HTERT RPE-1 (cell line): ENCODE results near the gene PHACTR1.
"Not testable (repeated sequence)": the region's sequence is repeated elsewhere in the genome, so short reads cannot be mapped to it uniquely, and the experiment has no call there.

Source experiments
- in situ Hi-C: fragments of 300-500 bp; cut with MboI; formaldehyde crosslinking; loops from 4 replicates; pipeline ENCODE4 v1.14.3; 2020; ENCODE audit warnings: low sequenced_read_pairs

PHACTR1 gene

DNA sequence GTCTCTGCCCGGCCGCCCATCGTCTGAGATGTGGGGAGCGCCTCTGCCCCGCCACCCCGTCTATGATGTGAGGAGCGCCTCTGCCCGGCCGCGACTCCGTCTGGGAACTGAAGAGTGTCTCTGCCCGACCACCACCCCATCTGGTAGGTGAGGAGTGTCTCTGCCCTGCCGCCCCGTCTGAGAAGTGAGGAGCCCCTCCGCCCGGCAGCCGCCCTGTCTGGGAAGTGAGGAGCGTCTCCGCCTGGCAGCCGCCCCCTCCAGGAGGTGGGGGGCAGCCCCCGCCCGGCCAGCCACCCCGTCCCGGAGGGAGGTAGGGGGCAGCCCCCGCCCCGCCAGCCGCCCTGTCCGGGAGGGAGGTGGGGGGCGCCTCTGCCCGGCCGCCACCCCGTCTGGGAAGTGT, 417.3 kb downstream of the PHACTR1 start:
- in situ Hi-C loops, result not testable (repeated sequence)

DNA sequence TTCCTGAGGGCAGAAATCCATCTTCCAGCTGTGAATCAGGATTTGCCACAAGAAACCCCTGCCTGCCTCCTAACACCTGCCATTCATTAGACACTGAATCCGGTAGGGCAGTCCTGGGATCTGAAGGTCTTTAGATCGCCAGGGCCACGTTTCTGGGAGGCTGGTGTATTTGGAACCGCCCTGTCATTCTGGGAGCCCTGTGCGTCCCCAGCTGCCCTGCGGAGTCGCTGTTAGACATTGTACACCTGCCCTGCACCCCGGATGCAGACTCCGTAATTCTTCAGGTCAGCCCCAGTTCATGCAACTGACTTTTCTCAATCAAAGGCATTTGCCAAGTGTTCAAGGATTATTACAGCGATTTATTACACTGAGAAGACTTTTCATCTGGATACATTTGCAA, 418.6 kb downstream of the PHACTR1 start:
- in situ Hi-C loops, result no loop called here

DNA sequence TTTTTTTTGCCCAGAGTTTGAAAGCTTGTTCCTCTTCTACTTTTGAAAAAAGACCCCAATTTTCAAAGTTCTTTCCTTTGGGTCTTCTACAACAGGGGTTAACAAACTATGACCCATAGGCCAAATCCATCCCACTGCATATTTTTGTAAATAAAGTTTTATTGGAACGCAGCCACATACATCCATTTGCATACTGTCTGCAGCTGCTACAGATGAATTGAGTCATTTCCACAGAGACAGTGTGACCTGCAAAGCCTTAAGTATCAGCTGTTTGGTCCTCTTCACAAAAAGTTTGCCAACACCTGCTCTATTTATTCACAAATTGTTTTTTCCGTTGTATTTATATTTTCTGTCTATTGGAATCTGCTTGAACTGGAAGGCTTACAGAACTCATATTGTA, 422.6 kb downstream of the PHACTR1 start:
- in situ Hi-C loops, result no loop called here

DNA sequence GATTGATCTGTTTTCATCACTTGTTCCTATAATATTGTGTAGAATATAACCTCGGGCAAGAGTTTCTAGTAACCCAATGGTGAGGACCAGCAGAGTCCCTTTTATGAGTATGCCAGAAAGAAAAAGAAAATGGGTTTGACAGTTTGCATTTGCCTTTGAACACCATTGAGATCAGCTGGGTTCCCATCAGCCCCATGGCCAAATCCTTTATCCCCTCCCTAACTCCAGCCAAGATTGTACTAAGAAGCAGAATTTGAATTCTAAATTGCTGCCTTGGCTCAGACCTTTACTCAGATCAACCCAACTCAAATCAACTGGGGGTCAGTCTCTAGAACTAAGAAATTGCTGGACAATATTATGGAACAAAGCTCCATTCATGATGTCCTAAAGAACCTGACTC, 424.4 kb downstream of the PHACTR1 start:
- in situ Hi-C loops, result no loop called here

DNA sequence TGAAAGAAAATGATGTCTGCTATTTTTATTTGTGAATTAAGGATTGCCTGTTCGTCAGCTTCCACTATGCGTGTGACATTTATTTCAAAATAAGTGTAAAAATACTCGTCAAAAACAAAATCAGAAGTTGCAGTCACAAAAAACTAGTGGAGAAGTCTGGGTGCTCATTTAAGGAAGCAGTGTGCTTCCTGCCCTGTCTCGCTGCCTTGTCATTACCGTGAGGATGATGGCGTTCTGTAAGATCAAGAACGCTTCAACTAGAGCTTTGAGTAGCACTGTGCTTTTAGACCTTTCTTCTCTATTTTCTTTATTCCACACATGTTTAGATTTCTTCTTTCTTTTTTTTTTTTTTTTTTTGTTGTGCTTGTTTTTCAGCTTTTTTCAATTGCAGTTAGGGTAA, 424.8 kb downstream of the PHACTR1 start:
- in situ Hi-C loops, result no loop called here

DNA sequence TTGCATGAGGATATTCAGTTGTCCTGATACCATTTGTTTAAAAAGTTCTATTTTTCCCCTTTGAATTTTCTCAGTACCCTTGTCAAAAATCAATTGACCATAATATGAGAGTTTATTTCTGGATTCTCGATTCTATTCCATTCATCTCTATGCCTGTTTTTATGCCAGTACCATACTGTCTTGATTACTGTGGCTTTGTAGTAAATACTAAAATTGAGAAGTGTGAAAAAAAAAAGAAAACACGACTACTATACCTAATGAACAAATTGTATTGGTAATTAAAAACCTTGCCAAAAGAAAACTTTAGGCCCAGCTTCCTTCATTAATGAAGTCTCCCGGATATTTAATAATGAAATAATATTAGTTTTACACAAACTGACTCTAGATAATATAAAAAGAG, 426.0 kb downstream of the PHACTR1 start:
- in situ Hi-C loops, result no loop called here

DNA sequence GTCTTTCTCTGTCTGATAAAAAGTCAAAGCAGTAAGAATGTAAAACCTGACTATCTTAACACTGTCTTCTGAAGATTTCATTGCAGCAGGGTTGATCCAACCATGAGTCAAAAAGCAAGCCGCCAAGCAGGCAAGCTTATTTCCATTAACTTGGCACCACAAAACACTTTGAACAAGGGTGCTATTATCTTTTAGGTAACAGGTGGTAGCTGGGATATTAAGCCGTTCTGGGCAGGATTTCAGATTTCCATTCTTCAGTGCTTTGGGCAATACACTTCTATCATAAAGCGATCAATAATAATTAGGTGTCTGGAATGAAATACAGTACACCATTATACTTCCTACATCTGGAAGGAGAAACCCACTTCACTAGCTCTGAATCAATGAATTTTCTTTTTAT, 429.9 kb downstream of the PHACTR1 start:
- in situ Hi-C loops, result no loop called here

DNA sequence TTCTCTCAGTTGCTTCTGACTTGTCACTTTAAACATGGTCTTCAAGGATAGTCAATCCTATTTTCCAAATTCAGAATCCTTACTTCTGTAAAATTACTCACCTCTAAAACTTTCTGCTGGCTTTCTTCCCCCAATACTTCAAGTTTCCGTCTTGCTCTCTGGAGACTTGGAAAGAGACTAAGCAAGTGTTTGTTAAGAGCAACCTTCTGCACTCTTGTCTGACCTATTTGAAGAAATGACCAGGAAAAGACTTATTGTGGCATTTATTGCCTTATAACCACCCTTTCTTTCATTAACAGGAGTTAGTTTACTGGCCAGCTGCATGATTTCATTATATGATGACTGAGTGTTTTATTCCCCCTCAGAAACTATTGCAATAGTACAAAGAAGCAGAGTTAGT, 430.8 kb downstream of the PHACTR1 start:
- in situ Hi-C loops, result no loop called here

DNA sequence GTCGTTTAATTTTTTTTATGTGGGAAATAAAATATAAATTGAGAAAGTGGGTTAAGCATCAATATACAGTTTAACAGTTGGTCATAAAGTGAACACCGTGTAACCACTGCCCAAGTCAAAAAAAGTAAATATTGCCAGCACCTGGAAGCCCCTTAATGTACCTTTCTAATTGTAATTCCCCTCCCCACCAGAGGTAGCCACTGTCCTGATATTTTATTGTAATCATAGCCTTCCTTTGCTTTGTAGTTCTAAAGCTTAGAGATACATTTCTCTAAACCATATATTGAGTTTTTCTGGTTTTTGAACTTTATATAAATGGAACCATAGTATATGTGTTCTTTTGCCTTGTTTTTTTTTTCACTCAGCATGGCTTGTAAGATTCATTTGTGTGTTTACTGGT, 431.2 kb downstream of the PHACTR1 start:
- in situ Hi-C loops, result no loop called here

DNA sequence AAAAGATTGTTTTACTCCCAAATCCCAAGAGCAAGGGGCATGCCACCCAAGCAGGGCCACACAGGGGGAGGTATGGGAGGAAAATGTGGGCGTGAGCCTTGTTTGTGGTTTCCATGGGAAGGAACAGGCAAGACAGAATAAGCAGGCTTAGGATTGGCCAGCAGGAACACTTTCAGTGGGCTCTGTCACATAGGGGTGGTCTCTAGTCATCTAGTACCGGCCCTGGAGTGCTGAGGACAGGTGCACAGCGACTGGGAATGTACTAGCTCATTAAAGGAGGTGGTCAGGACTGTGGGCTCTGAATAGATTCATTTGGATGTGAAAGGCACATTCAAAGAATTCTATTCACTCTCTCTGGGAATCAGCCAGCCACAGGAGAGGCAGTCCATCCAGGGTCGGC, 436.2 kb downstream of the PHACTR1 start:
- in situ Hi-C loops, result no loop called here

DNA sequence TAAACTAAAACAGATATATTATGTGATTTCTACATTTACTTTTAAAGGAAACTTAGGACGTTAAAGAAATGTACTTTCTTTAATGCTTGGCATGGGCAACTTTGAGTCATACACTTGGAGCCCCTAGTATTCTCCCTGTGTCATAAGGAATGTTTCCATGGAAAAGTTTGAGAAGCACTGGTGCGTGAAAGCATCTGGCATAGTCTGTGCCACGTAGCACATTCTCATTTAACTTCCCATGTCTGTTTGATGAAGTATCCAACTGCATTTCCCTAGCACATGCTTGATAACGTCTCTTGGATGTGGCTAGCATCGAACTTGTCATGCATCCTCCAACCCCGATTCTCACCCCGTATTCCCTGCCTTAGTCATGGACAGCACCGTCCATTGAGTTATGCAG, 439.8 kb downstream of the PHACTR1 start:
- in situ Hi-C loops, result no loop called here

DNA sequence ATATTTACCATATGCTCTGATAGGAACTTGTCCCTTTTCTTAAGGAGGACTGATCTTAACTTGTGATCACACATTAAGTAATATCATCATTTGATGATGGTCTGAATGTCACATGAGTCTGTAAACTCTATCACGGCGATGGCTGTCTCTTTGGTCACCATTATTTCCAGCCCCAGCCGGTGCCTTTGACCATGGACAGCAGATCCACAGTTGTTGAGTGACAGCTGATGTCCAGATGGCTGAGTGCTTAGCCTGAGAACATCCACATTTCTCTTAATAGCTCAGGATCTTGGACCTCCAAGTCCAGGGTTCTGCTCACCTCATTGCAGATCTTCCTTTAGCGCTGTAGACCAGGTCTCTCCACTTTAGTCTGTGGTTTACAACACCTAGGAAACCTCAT, 440.7 kb downstream of the PHACTR1 start:
- in situ Hi-C loops, result no loop called here

DNA sequence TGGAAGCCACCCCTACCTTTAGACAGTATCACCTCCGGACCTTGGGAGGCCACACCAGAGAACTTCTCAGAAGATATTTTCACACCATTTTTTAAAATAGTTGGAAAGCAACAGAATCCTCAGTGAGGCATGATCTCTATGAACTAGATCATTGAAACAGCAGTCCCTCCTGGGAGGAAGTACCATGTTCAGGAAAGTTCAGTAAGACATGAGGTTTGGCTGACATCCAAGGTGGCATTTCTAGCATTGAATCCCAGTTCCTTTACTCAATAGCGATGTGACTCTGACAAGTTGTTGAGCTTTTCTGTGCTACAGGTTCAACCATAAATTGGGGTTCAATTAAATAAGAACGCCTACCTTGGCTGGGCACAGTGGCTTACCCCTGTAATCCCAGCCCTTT, 442.7 kb downstream of the PHACTR1 start:
- in situ Hi-C loops, result no loop called here

DNA sequence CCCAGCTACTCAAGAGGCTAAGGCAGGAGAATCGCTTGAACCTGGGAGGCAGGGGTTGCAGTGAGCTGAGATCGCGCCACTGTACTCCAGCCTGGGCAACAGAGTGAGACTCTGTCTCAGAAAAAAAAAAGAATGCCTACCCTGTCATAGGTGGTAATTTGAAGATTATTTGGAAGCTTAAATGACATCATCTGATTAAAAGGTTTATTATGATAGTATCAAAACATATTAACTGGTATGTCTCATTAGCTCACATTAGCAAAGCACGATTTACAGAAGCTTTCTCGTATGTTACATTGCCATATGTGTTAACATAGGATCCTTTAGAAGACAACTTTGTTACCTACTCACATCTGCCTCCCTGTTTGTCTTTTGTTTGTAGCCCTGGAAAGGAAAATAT, 443.3 kb downstream of the PHACTR1 start:
- in situ Hi-C loops, result not testable (repeated sequence)

DNA sequence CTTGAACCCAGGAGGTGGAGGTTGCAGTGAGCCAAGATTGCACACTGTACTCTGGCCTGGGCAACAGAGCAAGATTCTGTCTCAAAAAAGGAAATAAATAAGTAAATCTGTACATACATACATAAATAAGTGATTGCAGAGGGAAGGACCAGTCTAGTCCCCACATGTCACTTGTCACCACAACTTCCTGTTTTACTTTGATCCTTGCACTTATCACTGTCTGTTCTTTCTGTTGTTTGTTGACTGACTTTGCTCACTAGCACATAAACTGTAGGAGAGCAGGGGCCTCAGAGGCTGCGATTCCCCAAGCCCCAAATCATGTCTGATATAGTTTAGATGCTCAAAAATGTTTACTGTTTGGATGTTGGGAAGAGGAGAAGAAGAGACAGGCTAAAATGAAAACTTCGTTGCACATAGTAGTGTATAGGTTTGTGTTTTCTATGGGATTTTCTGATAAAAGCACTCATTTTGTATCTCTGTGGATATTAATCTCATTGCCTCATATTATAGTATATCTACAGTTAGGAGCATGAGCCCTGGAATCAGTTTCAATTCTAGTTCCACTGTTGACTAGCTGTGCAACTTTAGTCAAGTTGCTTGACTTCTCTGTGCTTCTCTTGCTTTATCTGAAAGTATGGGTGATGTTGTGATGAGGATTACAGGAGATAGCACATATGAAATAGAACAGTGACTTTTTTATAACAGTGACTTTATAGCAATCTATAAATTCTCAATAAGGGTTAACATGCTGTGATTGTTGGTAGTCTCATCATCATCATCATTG, 446.8 kb downstream of the PHACTR1 start:
- in situ Hi-C loops, result no loop called here

DNA sequence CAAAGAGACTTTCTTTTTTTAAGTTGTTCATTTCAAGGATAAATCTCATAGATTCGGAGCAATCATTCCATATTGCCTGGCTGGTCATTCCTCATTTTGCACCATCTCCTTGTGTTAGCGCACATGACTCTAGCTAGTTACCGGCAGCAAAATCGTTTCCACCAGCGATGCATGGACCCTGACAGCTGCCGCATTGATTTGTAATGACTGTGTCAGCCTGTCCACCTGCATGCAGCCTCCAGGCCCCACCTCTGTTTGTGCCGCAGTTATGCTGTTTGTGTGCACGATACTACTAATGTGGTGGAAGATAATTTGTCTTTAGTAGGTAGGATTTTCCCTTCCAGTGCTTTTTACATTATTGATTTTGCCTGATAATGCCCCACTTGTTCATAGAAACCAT, 447.7 kb downstream of the PHACTR1 start:
- in situ Hi-C loops, result no loop called here

DNA sequence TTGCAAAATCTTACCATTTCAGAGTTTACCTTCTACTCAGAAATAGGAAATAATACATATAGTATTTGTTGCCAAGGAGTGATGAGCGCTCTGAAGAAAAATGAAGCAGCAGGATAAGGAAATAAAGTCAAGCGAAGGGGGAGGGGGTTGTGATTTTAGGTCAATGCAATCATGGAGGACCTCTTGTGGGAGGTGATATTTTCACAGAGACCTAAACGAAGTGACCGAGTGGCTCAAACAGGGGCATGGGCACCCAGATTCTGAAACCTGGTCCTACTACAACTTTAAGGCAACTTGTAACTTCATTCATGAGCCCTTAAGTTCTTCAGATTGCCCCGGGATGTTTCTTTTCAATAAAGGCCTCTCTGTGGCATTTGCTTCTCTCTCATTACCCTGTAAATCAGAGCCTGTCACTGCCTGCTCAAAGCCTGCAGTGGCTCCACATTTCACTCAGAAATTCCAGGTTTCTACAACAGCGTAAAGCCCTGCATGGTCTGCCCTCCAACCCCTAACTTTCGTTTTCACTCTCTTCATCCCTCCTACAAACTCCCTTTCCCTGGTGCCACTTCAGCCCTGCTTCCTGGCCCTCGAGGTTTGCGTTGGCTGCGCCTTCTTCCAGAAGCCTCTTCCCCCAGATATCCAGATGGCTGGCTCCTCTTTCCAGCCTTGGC, 449.1 kb downstream of the PHACTR1 start:
- in situ Hi-C loops, result no loop called here

DNA sequence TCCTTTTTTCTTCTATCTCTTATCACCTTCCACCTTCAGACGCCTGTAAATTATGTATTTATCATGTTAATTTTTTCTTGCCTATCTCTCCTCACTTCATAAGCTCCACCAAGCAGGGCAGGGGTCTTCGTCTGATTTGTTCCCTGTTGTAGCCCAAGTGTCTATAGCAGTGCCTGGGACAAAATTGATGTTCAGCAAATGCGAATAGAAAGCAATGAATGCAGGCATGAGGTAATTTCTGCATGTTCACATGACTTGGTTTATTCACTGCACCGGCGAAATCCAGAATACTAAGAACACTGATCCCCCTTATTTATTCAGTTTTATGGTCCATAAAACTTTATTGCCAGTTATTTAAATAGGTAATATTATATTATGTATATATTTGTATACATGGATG, 449.7 kb downstream of the PHACTR1 start:
- in situ Hi-C loops, result no loop called here

DNA sequence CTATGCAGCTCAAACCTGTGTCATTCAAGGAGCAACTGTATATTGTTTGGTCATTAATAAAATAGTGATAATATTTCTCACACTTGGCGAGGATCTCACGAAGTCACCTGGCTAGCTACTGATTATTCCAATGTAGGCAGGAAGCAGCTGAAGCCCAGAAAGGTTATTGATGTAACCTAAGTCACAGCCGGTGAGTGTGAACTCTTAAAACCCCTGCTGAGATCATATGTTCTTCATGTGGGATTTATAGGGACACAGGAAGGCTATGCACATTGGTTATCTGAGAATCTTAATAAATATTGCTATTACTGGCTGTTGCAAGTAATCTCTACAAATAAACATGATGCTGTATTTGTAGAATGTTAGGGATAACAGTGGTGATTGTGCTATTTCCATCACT, 450.3 kb downstream of the PHACTR1 start:
- in situ Hi-C loops, result no loop called here

DNA sequence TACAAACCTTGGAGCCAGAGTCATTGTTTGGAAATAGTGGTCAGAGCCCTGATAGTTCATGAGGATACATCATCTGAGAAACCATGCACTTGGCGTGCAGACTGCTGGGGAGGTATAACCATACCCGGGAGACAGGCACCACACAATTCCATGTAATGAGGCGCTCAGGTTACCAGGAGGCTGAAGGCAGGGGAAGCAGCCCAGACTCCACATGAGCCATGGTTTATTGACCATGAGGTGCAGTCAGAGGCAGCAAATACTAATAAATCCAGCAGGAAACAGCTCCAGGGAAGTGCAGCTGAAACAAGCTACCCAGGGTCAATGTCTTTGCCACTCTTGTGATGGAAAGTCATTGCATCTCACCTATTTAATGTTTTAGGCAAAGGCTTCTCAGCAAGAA, 455.7 kb downstream of the PHACTR1 start:
- in situ Hi-C loops, result no loop called here

DNA sequence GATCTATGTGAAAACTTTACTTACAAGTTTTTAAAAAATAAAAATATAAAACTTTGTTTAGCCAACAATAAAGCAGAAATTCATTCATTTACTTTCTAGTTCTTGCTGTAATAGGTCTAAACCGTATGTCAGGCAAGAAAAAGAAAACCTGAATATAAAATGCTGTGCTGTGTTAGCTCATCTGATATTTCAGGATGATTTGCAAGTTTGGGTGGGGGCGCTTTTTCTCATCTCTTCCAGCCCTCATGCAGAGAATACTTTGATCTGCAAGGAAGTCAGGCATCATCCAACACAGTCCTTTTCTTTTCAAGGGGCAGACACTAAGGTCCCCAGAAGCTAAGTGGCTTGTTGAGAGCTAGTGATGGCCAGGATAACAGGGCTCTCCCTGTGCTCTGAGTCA, 458.5 kb downstream of the PHACTR1 start:
- in situ Hi-C loops, result no loop called here

DNA sequence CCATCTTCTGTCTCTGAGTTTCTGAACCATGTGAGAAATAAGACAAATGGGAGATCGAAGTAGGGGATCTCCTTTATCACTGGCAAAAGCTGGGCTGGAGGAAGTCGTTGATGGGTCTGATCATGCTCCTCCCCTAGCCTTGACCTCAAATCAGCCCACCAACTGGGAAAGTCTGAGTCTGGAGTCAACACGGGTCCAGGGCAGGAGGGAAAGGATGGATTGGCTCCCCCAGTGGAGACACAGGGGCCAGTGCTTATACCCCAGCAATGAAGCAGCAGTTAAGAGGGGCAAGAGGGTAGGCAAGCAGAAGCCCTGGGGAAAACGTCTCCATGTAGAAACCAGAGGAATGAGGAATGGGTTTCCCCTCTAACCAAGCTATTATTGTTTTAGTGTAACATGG, 459.2 kb downstream of the PHACTR1 start:
- in situ Hi-C loops, result no loop called here

DNA sequence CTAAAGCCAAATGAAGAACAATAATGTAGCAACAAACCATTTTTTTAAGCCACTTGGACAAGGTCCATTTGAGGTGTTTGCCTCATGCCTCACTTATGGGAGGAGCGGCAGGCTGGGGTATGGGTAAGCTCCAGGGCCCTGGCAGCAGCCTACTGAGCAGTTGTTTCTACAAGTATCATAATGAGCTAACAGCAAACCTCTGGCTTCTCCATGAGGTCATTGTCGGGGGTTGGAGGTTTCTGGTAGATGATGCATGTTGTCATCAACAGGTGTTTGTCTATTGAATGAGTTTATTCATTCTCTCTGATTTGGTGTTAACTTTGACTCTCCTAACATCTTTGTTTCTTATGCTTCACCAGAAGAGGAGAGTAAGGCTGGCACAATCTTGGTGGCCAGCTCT, 461.1 kb downstream of the PHACTR1 start:
- in situ Hi-C loops, result no loop called here
